SK-N-SH (cell line): ENCODE results near the gene GOLPH3. TPM values are rescaled to one million over a fixed set of nuclear protein-coding genes. Genes with fewer than 3 reads are reported as not detected.

Source experiments
- CTCF ChIA-PET: fragments of 300-600, 350-600 bp; formaldehyde crosslinking; extraction: SDS; loops from one replicate; lab custom pipeline; 2021; lab: Yijun Ruan, JAX
- POLR2A ChIA-PET: fragments of 350-600 bp; sonication (Branson Sonifier 250); formaldehyde crosslinking; extraction: SDS; loops from one replicate; lab custom pipeline; 2020; ENCODE audit warnings: antibody characterized with exemption, inconsistent platforms; lab: Yijun Ruan, JAX
- DNase-seq: peaks from one replicate; pipeline ENCODE4 v3.0.0; 2012
- H2AFZ ChIP-seq: fragments of 200-600 bp; sonication (generic); 2 replicates; pipeline ENCODE4 v1.8.1; 2016; ENCODE audit warnings: antibody characterized with exemption, mild to moderate bottlenecking, low read depth
- H3F3A ChIP-seq: fragments of 200-600 bp; sonication (generic); replicated peaks from 2 replicates; pipeline ENCODE3; 2016; ENCODE audit warnings: antibody characterized with exemption, mild to moderate bottlenecking; ENCODE audit not compliant: insufficient read depth
- H3K27ac ChIP-seq, 2 experiments: fragments of 200-500 bp in 1 of 2; fragments of 200-600 bp in 1 of 2; sonication (Bioruptor generic) in 1 of 2; sonication (generic), shearing (Covaris generic) in 1 of 2; 2 replicates each; pipeline versions ENCODE4 v1.5.1 to v1.6.1; 2014 to 2016; ENCODE audit warnings: low read depth in 2 of 2, inconsistent platforms in 1 of 2, low read length in 1 of 2, mild to moderate bottlenecking in 1 of 2, mixed read lengths in 1 of 2
- H3K27me3 ChIP-seq: fragments of 200-600 bp; sonication (generic), shearing (Covaris generic); 2 replicates; pipeline ENCODE4 v1.6.1; 2016; ENCODE audit warnings: mixed run types; ENCODE audit not compliant: insufficient read depth
- H3K36me3 ChIP-seq, 2 experiments: fragments of 200-500 bp in 1 of 2; fragments of 200-600 bp in 1 of 2; sonication (Bioruptor generic) in 1 of 2; sonication (generic) in 1 of 2; replicated peaks in 1 of 2; 2 replicates each; pipeline versions ENCODE3 to v1.5.1; 2014 to 2016; ENCODE audit warnings: low read length in 1 of 2, mild to moderate bottlenecking in 1 of 2; ENCODE audit not compliant: insufficient read depth in 2 of 2, control insufficient read depth in 1 of 2
- H3K4me1 ChIP-seq, 2 experiments: fragments of 200-500 bp in 1 of 2; fragments of 200-600 bp in 1 of 2; sonication (Bioruptor generic) in 1 of 2; sonication (generic), shearing (Covaris generic) in 1 of 2; 2 replicates each; pipeline versions ENCODE4 v1.5.1 to v1.6.1; 2014 to 2016; ENCODE audit warnings: low read depth in 1 of 2, low read length in 1 of 2, mixed run types in 1 of 2; ENCODE audit not compliant: insufficient read depth in 2 of 2, control insufficient read depth in 1 of 2
- H3K4me2 ChIP-seq: fragments of 200-600 bp; sonication (generic), shearing (Covaris generic); 2 replicates; pipeline ENCODE4 v1.6.1; 2017; ENCODE audit warnings: mixed run types
- H3K4me3 ChIP-seq, 2 experiments: fragments of 200-500 bp in 1 of 2; fragments of 200-600 bp in 1 of 2; sonication (Bioruptor generic) in 1 of 2; sonication (generic), shearing (Covaris generic) in 1 of 2; 2 replicates each; pipeline versions ENCODE4 v1.5.1 to v1.8.1; 2014 to 2016; ENCODE audit warnings: low read depth in 2 of 2, inconsistent platforms in 1 of 2, low read length in 1 of 2, mild to moderate bottlenecking in 1 of 2, mixed read lengths in 1 of 2, moderate library complexity in 1 of 2
- H3K79me2 ChIP-seq: fragments of 200-600 bp; sonication (generic); 2 replicates; pipeline ENCODE4 v1.8.1; 2017; ENCODE audit warnings: mild to moderate bottlenecking; ENCODE audit not compliant: insufficient read depth
- H3K9ac ChIP-seq: fragments of 200-600 bp; sonication (generic); 2 replicates; pipeline ENCODE4 v1.6.1; 2017; ENCODE audit warnings: mixed run types
- H3K9me2 ChIP-seq: fragments of 200-600 bp; sonication (generic); 2 replicates; pipeline ENCODE4 v1.6.1; 2017; ENCODE audit warnings: mixed run types
- H3K9me3 ChIP-seq: fragments of 200-600 bp; sonication (generic); 2 replicates; pipeline ENCODE4 v1.6.1; 2017; ENCODE audit warnings: mixed run types, mild to moderate bottlenecking, moderate library complexity
- H4K20me1 ChIP-seq: fragments of 200-600 bp; sonication (generic); 2 replicates; pipeline ENCODE4 v1.6.1; 2017; ENCODE audit warnings: mild to moderate bottlenecking, mixed run types; ENCODE audit not compliant: insufficient read depth
- CTCF ChIP-seq: fragments of 200-600 bp; sonication (generic); IDR thresholded peaks from 2 replicates; pipeline ENCODE4 v1.6.1; 2017; ENCODE audit warnings: antibody characterized with exemption, mild to moderate bottlenecking, moderate library complexity
- FOSL2 ChIP-seq: IDR thresholded peaks from 2 replicates; pipeline ENCODE4 v1.4.0; 2012; ENCODE audit warnings: low read depth, mild to moderate bottlenecking, moderate library complexity, borderline replicate concordance
- GABPA ChIP-seq: IDR thresholded peaks from 2 replicates; pipeline ENCODE4 v1.4.0; 2012; ENCODE audit warnings: low read depth, mild to moderate bottlenecking
- JUND ChIP-seq: IDR thresholded peaks from 2 replicates; pipeline ENCODE4 v1.4.0; 2012
- MAX ChIP-seq: IDR thresholded peaks from 2 replicates; pipeline ENCODE4 v1.4.0; 2012; ENCODE audit warnings: low read depth
- MEF2A ChIP-seq: IDR thresholded peaks from 2 replicates; pipeline ENCODE4 v1.4.0; 2012; ENCODE audit warnings: low read depth, borderline replicate concordance
- MXI1 ChIP-seq: IDR thresholded peaks from 2 replicates; pipeline ENCODE4 v1.6.1; 2012; ENCODE audit warnings: mild to moderate bottlenecking, low read depth, low read length, improper control_type of control experiment
- RAD21 ChIP-seq: IDR thresholded peaks from 2 replicates; pipeline ENCODE4 v1.6.1; 2012; ENCODE audit warnings: mild to moderate bottlenecking, low read length
- REST ChIP-seq: IDR thresholded peaks from 2 replicates; pipeline ENCODE4 v1.6.1; 2012; ENCODE audit warnings: mild to moderate bottlenecking, low read depth, low read length, moderate library complexity
- SIN3A ChIP-seq: IDR thresholded peaks from 2 replicates; pipeline ENCODE4 v1.6.1; 2012; ENCODE audit warnings: low read depth, mild to moderate bottlenecking, low read length, moderate library complexity, borderline replicate concordance
- SMC3 ChIP-seq: IDR thresholded peaks from 2 replicates; pipeline ENCODE4 v1.6.1; 2012; ENCODE audit warnings: low read depth, low read length, improper control_type of control experiment
- TAF1 ChIP-seq: IDR thresholded peaks from 2 replicates; pipeline ENCODE4 v1.6.1; 2012; ENCODE audit warnings: low read depth, mild to moderate bottlenecking, low read length, moderate library complexity, borderline replicate concordance
- WGBS: methylation state at CpG from one replicate; pipeline ENCODE4 v1.1.6; 2017; ENCODE audit warnings: low lambda C conversion rate; 5-methylcytosine and 5-hydroxymethylcytosine counted together
- polyA plus RNA-seq, 3 experiments: library from polyadenylated mRNA; depleted of rRNA; stranded (reverse); fragments of >200 nt; gene quantifications; 2 replicates each; pipeline ENCODE4 v1.2.3, GENCODE V29; 2012

GOLPH3 gene
- polyA plus RNA-seq, 1 of the 3 experiments (the other 2 are of a cell fraction): 25.5 TPM

- WGBS: 85% methylated on average over 9 of the region's 9 CpGs
Observed at GRCh38 chr5:32098291-32098690, 75.8 kb downstream of the GOLPH3 start.

GRCh38 chr5:32096891-32097595 lies 77.1 kb downstream of the GOLPH3 start:
- Histone ChIP-seq H4K20me1 (no peaks in the 10 kb centered on the region), H3K27me3 (no peaks in the 10 kb centered on the region), H3K9me3 (no peaks in the 10 kb centered on the region), H3K79me2 (no peaks in the 10 kb centered on the region), H3K4me1 (peaks cover 0 to 28% of the 10 kb centered on the region in 2 experiments; a peak in 1 of 4 replicates), H3K4me3 (no peak overlapping the region), H3K36me3 (peaks cover 34 to 38% of the 10 kb centered on the region in 2 experiments), H3K9ac (no peak overlapping the region), H3K27ac (peak overlapping the region in 1 of 2 experiments; percentile 18; a peak in 1 of 4 replicates), H3K9me2 (no peaks in the 10 kb centered on the region), H3K4me2 (no peak overlapping the region), H2AFZ (no peak overlapping the region), H3F3A (peaks cover 8% of the 10 kb centered on the region)
- TF ChIP-seq MEF2A (no peak), TAF1 (no peak), REST (no peak), SIN3A (no peak), MXI1 (no peak)
- ChIA-PET CTCF (interaction anchor here (1.2 to 1.4 kb wide), 2 partner anchors 20 to 271 kb away, joined by 6 read pairs; no protein-coding TSS in a partner anchor), POLR2A (no interaction called here)
- 94% methylated on average over 10 of the region's 10 CpGs for WGBS
- no peak for DNase-seq

More at GRCh38 chr5:32098291-32098690, 75.8 kb downstream of the GOLPH3 start:
- Histone ChIP-seq H3K9me3 (no peaks in the 10 kb centered on the region), H3K4me2 (no peak overlapping the region)
- no peak for TF ChIP-seq MAX
- no peak for TF ChIP-seq SMC3
- TF ChIP-seq JUND: no peak
- TF ChIP-seq GABPA: no peak
- no peak for TF ChIP-seq RAD21
- TF ChIP-seq MEF2A: no peak
- TF ChIP-seq FOSL2: no peak
- TF ChIP-seq CTCF: no peak
- TF ChIP-seq TAF1: no peak
- TF ChIP-seq, all 33 proteins: peak for 0
- no peak overlapping the region for H3K9ac ChIP-seq
- DNase-seq: peak; percentile 44
- H3K36me3 ChIP-seq: peaks cover 38 to 46% of the 10 kb centered on the region in 2 experiments
- no peak overlapping the region for H3K27ac ChIP-seq
- CTCF ChIA-PET: interaction anchor here (1.2 to 2.1 kb wide), 2 partner anchors 21 to 274 kb away, joined by 4 to 15 read pairs; no protein-coding TSS in a partner anchor
- POLR2A ChIA-PET: no interaction called here
- no peaks in the 10 kb centered on the region for H3K27me3 ChIP-seq
- no peak overlapping the region for H2AFZ ChIP-seq
- no peaks in the 10 kb centered on the region for H3K79me2 ChIP-seq
- peaks cover 0 to 28% of the 10 kb centered on the region in 2 experiments; a peak in 1 of 4 replicates for H3K4me1 ChIP-seq
- H3F3A ChIP-seq: peaks cover 8% of the 10 kb centered on the region
- no peaks in the 10 kb centered on the region for H4K20me1 ChIP-seq
- no peaks in the 10 kb centered on the region for H3K9me2 ChIP-seq
- H3K4me3 ChIP-seq: no peak overlapping the region
